K562 (cell line): ENCODE results near the gene FGF1. TPM values are rescaled to one million over a fixed set of nuclear protein-coding genes. Genes with fewer than 3 reads are reported as not detected.

Experiments used
- ATAC-seq: fragments of 200-7000 bp; cut with Tn5 transposase; 3 replicates; pipeline ENCODE4 v1.9.1; 2020; ENCODE audit warnings: moderate library complexity
- BruUV-seq: library from RNA; stranded (reverse); fragments of 400-500 nt; replicated peaks from 2 replicates; lab custom pipeline; 2021; lab: Mats Ljungman, UMichigan
- CTCF ChIA-PET: fragments of 300-600 bp; formaldehyde crosslinking; extraction: SDS; loops from one replicate; lab custom pipeline; 2021; ENCODE audit warnings: low intra/inter-chr PET ratio; lab: Yijun Ruan, JAX
- POLR2A ChIA-PET: fragments of 300-600, 350-650 bp; sonication (Branson Sonifier 250); formaldehyde crosslinking; extraction: SDS; loops from one replicate; lab custom pipeline; 2021; ENCODE audit warnings: antibody characterized with exemption, inconsistent platforms; lab: Yijun Ruan, JAX
- DNase-seq, 4 experiments: peaks; one replicate each; pipeline versions ENCODE4 v3.0.0 to v3.0.0-alpha.2; 2011 to 2018; ENCODE audit warnings: low spot score in 3 of 4, mixed read lengths in 3 of 4; ENCODE audit errors: extremely low read depth in 1 of 4
- FAIRE-seq: peaks from 2 replicates; lab custom pipeline; 2011; peaks lifted over from hg19 to GRCh38; lab: Jason Lieb, UNC
- H2AFZ ChIP-seq: 2 replicates; pipeline ENCODE4 v1.6.0; 2011; ENCODE audit warnings: low read depth, low read length, control low read depth, inconsistent platforms
- H3K27ac ChIP-seq: fragments of 200-600 bp; 3 replicates; pipeline ENCODE4 v1.8.0; 2011; ENCODE audit warnings: low read depth, mild to moderate bottlenecking, control low read depth, inconsistent platforms, low read length, moderate library complexity, mixed read lengths; ENCODE audit errors: extremely low read depth
- H3K27me3 ChIP-seq, 2 experiments: fragments of 300-600 bp in 1 of 2; 2 replicates in 1 of 2; 3 replicates in 1 of 2; pipeline versions ENCODE4 v1.6.0 to v1.8.0; 2011; ENCODE audit warnings: inconsistent platforms in 2 of 2, low read length in 2 of 2, mild to moderate bottlenecking in 1 of 2, mixed read lengths in 1 of 2, moderate library complexity in 1 of 2; ENCODE audit not compliant: control insufficient read depth in 2 of 2, insufficient read depth in 2 of 2
- H3K36me3 ChIP-seq: fragments of 300-600 bp; 3 replicates; pipeline ENCODE4 v1.8.0; 2011; ENCODE audit warnings: mild to moderate bottlenecking, low read length, inconsistent platforms; ENCODE audit not compliant: control insufficient read depth, insufficient read depth
- H3K4me1 ChIP-seq, 2 experiments: fragments of 200-600 bp in 1 of 2; replicated peaks in 1 of 2; 2 replicates in 1 of 2; 3 replicates in 1 of 2; pipeline versions ENCODE4 v1.5.1 to v1.8.0; 2011; ENCODE audit warnings: inconsistent platforms in 2 of 2, low read length in 2 of 2, mild to moderate bottlenecking in 1 of 2, mixed read lengths in 1 of 2, moderate library complexity in 1 of 2; ENCODE audit not compliant: control insufficient read depth in 2 of 2, insufficient read depth in 2 of 2
- H3K4me2 ChIP-seq: 2 replicates; pipeline ENCODE4 v1.6.1; 2011; ENCODE audit warnings: low read length, control low read depth, inconsistent platforms, mixed read lengths; ENCODE audit not compliant: insufficient read depth
- H3K4me3 ChIP-seq: fragments of 200-600 bp; sonication (generic), shearing (Covaris generic); 2 replicates; pipeline ENCODE4 v1.5.1; 2016; ENCODE audit warnings: control low read depth, inconsistent platforms
- H3K79me2 ChIP-seq: fragments of 200-600 bp; 3 replicates; pipeline ENCODE4 v1.8.0; 2011; ENCODE audit warnings: low read length, inconsistent platforms; ENCODE audit not compliant: control insufficient read depth, insufficient read depth
- H3K9ac ChIP-seq, 2 experiments: 2 replicates each; pipeline versions ENCODE4 v1.6.0 to v1.6.1; 2011; ENCODE audit warnings: low read depth in 2 of 2, low read length in 2 of 2, control low read depth in 1 of 2, inconsistent platforms in 1 of 2, mild to moderate bottlenecking in 1 of 2, mixed read lengths in 1 of 2; ENCODE audit not compliant: insufficient read depth in 1 of 2
- H3K9me1 ChIP-seq: one replicate; pipeline ENCODE4 v1.6.0; 2011; ENCODE audit warnings: inconsistent platforms, mild to moderate bottlenecking, low read length, moderate library complexity; ENCODE audit not compliant: control insufficient read depth, insufficient read depth
- H3K9me3 ChIP-seq: replicated peaks from 2 replicates; pipeline ENCODE4 v1.5.1; 2011; ENCODE audit warnings: low read depth, low read length, inconsistent platforms; ENCODE audit not compliant: control insufficient read depth, insufficient read depth
- H4K20me1 ChIP-seq: replicated peaks from 2 replicates; pipeline ENCODE4 v1.6.1; 2011; ENCODE audit warnings: low read length, inconsistent platforms, mixed read lengths; ENCODE audit not compliant: control insufficient read depth, insufficient read depth
- GATAD2B ChIP-seq: fragments of 450-650 bp; IDR thresholded peaks from 2 replicates; pipeline ENCODE4 v1.6.1; 2017; ENCODE audit warnings: mild to moderate bottlenecking, borderline replicate concordance
- NFYB ChIP-seq: IDR thresholded peaks from 2 replicates; pipeline ENCODE4 v1.6.1; 2011; ENCODE audit warnings: mild to moderate bottlenecking, moderate library complexity; ENCODE audit not compliant: insufficient read length; ENCODE audit errors: extremely low read depth
- SMARCB1 ChIP-seq: IDR thresholded peaks from 2 replicates; pipeline ENCODE4 v1.6.1; 2011; ENCODE audit warnings: improper control_type of control experiment, low read depth; ENCODE audit not compliant: insufficient read length
- TARDBP ChIP-seq: fragments of 450-650 bp; IDR thresholded peaks from 2 replicates; pipeline ENCODE4 v1.6.1; 2016
- TRIM28 ChIP-seq: fragments of 450-650 bp; IDR thresholded peaks from 2 replicates; pipeline ENCODE4 v1.6.1; 2017
- WGBS: fragments of 100-300 bp; shearing (Covaris generic); methylation state at CpG from one replicate; pipeline ENCODE4 v1.1.6; 2016; ENCODE audit warnings: low coverage, mixed read lengths; ENCODE audit not compliant: insufficient coverage; ENCODE audit errors: missing lambda C conversion rate; 5-methylcytosine and 5-hydroxymethylcytosine counted together
- in situ Hi-C: fragments of 300-500 bp; cut with MboI; formaldehyde crosslinking; loops from 4 replicates; pipeline ENCODE4 v1.15.0; 2018; ENCODE audit warnings: inconsistent platforms, mixed read lengths
- intact Hi-C: fragments of 100-400 bp; cut with micrococcal nuclease; formaldehyde crosslinking; loops from 2 replicates; pipeline ENCODE4 v1.14.2; 2022
- polyA plus RNA-seq, 8 experiments: library from polyadenylated mRNA; depleted of rRNA in 4 of 8; stranded (reverse) in 5 of 8; unstranded in 3 of 8; fragments of >200 nt; fragmentation: Nextera tagmentation in 2 of 8; fragmentation: Illumina TruSeq in 1 of 8; extraction: Ambion mirVana in 2 of 8; extraction: Trizol in 1 of 8; gene quantifications; 2 replicates each; pipeline versions ENCODE4 v1.2.1 to v1.2.3, GENCODE V29; 2011 to 2014; ENCODE audit warnings: inconsistent platforms in 1 of 8, missing spikeins in 1 of 8
- total RNA-seq, 7 experiments: library from RNA; depleted of rRNA in 6 of 7; stranded (reverse); fragments of >200 nt in 6 of 7; fragmentation: Illumina TruSeq in 2 of 7; extraction: Trizol in 2 of 7; gene quantifications; 2 replicates each; pipeline versions ENCODE4 v1.2.1 to v1.2.3, GENCODE V29; 2011 to 2021; ENCODE audit warnings: low replicate concordance in 1 of 7
- TF ChIP-seq, protein P1 (sequence below), 3 experiments: IDR thresholded peaks in 2 of 3; conservative IDR thresholded peaks in 1 of 3; 2 replicates each; pipeline ENCODE4 v1.5.1; 2011 to 2012; ENCODE audit warnings: low read length in 3 of 3, mild to moderate bottlenecking in 3 of 3, control low read depth in 2 of 3, improper control_type of control experiment in 1 of 3, inconsistent platforms in 1 of 3, low read depth in 1 of 3, mixed read lengths in 1 of 3, moderate library complexity in 1 of 3; ENCODE audit not compliant: insufficient read depth in 2 of 3

The FGF1 gene
- total and polyA plus RNA-seq, 9 of the 15 experiments (the other 6 are each of a cell fraction or from before 2014, with no cell fraction given): not detected

- Histone ChIP-seq H3K27me3 (peaks cover 0 to 9% of the 10 kb centered on the region in 2 experiments; a peak in 2 of 5 replicates), H3K4me2 (no peak overlapping the region), H3K9me3 (no peaks in the 10 kb centered on the region), H3K9ac (no peak overlapping the region), H2AFZ (no peak overlapping the region), H3K4me1 (no peaks in the 10 kb centered on the region), H3K9me1 (no peaks in the 10 kb centered on the region), H3K79me2 (no peaks in the 10 kb centered on the region), H3K4me3 (no peak overlapping the region), H3K36me3 (no peaks in the 10 kb centered on the region), H3K27ac (no peak overlapping the region), H4K20me1 (no peaks in the 10 kb centered on the region)
- intact Hi-C loops: no loop called here
- CTCF ChIA-PET: interaction anchor here (1.1 kb wide), 1 partner anchor 41 kb away, joined by 4 read pairs; no protein-coding TSS in a partner anchor
- DNase-seq: no peak
- TF ChIP-seq TRIM28: no peak
- TF ChIP-seq SMARCB1: no peak
- TF ChIP-seq NFYB: no peak
- no peak for TF ChIP-seq TARDBP
- no peak for ATAC-seq
- WGBS: 0% methylated on average over 3 of the region's 3 CpGs
- in situ Hi-C loops: loop anchor here (10.0 kb wide), 2 partner anchors 112 to 532 kb away; no protein-coding TSS in a partner anchor
- no peak for FAIRE-seq
- BruUV-seq: no TSS peak
- POLR2A ChIA-PET: interaction anchor here (0.5 to 0.7 kb wide), 2 partner anchors 9 to 10 kb away, joined by 3 read pairs; no protein-coding TSS in a partner anchor
Measured at GRCh38 chr5:142696379-142696778, 10.5 kb upstream of the FGF1 start.

GRCh38 chr5:142694092-142694856, 8.4 kb upstream of the FGF1 start:
- DNase-seq (no peak), FAIRE-seq (no peak), ATAC-seq (no peak)
- Histone ChIP-seq H4K20me1 (no peaks in the 10 kb centered on the region), H3K36me3 (no peaks in the 10 kb centered on the region), H3K9ac (no peak overlapping the region), H3K4me1 (no peaks in the 10 kb centered on the region), H3K9me1 (no peaks in the 10 kb centered on the region), H3K9me3 (no peaks in the 10 kb centered on the region), H3K79me2 (no peaks in the 10 kb centered on the region), H3K27ac (no peak overlapping the region), H2AFZ (no peak overlapping the region), H3K4me3 (no peak overlapping the region)
- 4% methylated on average over 7 of the region's 7 CpGs for WGBS
- intact Hi-C loops: no loop called here
- ChIA-PET POLR2A (no interaction called here), CTCF (interaction anchor here (0.5 to 0.6 kb wide), 2 partner anchors 121 to 498 kb away, joined by 3 read pairs; no protein-coding TSS in a partner anchor)
- in situ Hi-C loops: loop anchor here (10.0 kb wide), 2 partner anchors 109 to 529 kb away; no protein-coding TSS in a partner anchor
- TF ChIP-seq GATAD2B: no peak
- TF ChIP-seq, protein P1, sequence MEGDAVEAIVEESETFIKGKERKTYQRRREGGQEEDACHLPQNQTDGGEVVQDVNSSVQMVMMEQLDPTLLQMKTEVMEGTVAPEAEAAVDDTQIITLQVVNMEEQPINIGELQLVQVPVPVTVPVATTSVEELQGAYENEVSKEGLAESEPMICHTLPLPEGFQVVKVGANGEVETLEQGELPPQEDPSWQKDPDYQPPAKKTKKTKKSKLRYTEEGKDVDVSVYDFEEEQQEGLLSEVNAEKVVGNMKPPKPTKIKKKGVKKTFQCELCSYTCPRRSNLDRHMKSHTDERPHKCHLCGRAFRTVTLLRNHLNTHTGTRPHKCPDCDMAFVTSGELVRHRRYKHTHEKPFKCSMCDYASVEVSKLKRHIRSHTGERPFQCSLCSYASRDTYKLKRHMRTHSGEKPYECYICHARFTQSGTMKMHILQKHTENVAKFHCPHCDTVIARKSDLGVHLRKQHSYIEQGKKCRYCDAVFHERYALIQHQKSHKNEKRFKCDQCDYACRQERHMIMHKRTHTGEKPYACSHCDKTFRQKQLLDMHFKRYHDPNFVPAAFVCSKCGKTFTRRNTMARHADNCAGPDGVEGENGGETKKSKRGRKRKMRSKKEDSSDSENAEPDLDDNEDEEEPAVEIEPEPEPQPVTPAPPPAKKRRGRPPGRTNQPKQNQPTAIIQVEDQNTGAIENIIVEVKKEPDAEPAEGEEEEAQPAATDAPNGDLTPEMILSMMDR (IDR thresholded peaks at IDR 0.05 in 2 of 3, conservative IDR thresholded peaks at IDR 0.05 in 1 of 3; ENCODE audit: insufficient read depth in 2 of 3, low read depth in 1 of 3, low read length in 3 of 3): 0 out of 6 replicates have a peak, but pooled peaks of 2 of the 3 experiments have one; percentile 17 to 35
- TF ChIP-seq, all 486 proteins: peak for 1
- Histone ChIP-seq H3K27me3 (peaks cover 6 to 15% of the 10 kb centered on the region in 2 experiments; a peak in 4 of 5 replicates), H3K4me2 (no peak overlapping the region)
- no TSS peak for BruUV-seq
